ENCODE results near the gene DTWD2. TPM values are rescaled to one million over a fixed set of nuclear protein-coding genes. Genes with fewer than 3 reads are reported as not detected.
A peak's percentile ranks its signal among the peaks of the same experiment; 100 is the strongest.

Gene DTWD2
- total RNA-seq, 4 donors from 2014 or later = 7.9 to 14.2 (median 12.6) TPM

DNA sequence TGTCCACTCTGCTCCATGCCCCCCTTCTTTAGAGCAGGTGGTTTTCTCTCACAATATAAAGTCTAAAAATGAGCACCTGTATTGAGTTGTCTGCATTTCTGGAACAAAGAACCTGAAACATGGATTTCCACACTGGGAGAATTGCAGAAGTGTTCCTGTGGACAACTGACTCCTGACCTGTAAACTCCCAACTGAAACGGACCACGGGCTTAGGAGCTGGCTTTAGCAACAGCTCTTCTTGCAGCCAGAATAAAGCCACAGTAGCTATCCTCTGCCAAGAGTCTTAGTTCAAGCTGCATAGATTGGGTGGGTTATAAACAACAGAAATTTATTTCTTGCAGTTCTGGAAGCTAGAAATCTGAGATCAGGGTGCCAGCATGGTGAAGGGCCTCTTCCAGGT is 194.7 kb downstream of the DTWD2 start:
- no peaks in the 10 kb centered on the region for H3K9me3 ChIP-seq
- peaks cover 5 to 25% (median 6%) of the 10 kb centered on the region in 3 donors for H3K4me1 ChIP-seq
- no peak overlapping the region for H3K4me3 ChIP-seq
- 0 to 54% methylated on average over 1 to 2 of the region's 2 CpGs for WGBS, 2 donors (ENCODE audit: low coverage in 1 of 2)
- peak overlapping the region in 1 of 4 donors; percentile 7 for H3K27ac ChIP-seq
- TF ChIP-seq POLR2A (IDR thresholded peaks at IDR 0.05) (no peak), POLR2AphosphoS5 (IDR thresholded peaks at IDR 0.05) (no peak), EP300 (IDR thresholded peaks at IDR 0.05) (no peak)
- TF ChIP-seq, protein P1, sequence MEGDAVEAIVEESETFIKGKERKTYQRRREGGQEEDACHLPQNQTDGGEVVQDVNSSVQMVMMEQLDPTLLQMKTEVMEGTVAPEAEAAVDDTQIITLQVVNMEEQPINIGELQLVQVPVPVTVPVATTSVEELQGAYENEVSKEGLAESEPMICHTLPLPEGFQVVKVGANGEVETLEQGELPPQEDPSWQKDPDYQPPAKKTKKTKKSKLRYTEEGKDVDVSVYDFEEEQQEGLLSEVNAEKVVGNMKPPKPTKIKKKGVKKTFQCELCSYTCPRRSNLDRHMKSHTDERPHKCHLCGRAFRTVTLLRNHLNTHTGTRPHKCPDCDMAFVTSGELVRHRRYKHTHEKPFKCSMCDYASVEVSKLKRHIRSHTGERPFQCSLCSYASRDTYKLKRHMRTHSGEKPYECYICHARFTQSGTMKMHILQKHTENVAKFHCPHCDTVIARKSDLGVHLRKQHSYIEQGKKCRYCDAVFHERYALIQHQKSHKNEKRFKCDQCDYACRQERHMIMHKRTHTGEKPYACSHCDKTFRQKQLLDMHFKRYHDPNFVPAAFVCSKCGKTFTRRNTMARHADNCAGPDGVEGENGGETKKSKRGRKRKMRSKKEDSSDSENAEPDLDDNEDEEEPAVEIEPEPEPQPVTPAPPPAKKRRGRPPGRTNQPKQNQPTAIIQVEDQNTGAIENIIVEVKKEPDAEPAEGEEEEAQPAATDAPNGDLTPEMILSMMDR (IDR thresholded peaks at IDR 0.05) = no peak
- no peak for ATAC-seq
- H3K27me3 ChIP-seq = no peaks in the 10 kb centered on the region
- no peaks in the 10 kb centered on the region for H3K36me3 ChIP-seq

DNA sequence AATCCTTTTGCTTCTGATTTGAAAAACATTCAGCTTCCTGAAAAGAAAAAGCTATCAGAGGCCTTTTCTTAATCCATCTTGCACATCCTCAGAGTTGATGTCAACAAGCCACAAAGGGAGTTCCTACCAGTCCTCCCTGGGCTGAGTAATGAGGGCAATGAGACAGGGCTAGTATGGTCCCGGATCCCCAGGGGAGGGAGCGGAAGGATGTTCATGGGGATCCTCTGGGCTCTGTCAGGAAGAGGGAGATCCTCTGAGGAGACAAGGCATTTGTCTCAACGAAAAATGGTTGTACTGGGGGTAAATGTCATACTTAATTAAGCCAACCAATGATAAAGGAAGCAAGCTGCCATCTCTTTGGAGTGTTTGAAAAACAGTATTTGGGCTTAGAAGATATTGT is 195.3 kb downstream of the DTWD2 start:
- no peak for ATAC-seq
- 95 to 100% methylated on average over 1 to 3 of the region's 3 CpGs for WGBS, 2 donors (ENCODE audit: low coverage in 1 of 2)
- H3K27me3 ChIP-seq = no peaks in the 10 kb centered on the region

DNA sequence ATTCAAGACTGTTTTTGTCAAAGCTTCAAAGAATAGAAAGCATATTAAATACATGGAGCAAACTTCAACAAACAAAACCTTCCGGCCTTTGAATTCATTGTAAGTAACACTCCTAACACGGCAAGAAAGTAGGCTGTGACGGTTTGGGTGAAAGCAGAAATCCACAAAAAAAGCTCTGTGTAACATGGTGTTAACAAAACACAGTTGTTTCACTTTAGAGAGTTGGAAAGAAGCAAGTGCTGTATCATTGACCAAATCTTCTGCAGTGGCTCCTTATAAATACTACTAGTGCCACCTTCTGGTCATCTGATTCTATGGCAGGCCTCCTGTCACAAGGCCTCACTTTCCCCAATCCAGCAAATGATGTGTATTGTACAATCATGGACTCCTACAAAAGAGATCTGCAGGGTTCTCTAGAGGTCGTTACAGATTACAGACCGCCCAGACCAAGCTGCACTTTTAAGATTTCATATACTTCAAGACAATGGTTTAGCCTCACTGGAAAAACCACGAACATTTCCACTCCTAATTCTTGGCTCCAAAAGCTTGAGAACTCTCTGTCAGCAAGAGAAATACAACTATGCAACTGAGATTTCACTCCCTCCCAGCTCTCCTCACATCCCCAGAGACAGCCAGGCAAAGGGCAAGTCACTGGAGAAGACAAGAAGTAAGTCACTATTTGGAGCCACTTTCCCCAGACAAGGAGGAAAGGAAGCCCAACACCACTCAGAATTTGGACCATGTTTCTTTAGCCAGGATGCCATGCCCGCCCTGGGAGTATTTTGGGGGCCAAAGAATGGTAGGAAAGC is 196.2 kb downstream of the DTWD2 start:
- 19 to 27% methylated on average over 4 to 7 of the region's 7 CpGs for WGBS, 2 donors (ENCODE audit: low coverage in 1 of 2)
- H3K4me1 ChIP-seq = peaks cover 5 to 25% (median 6%) of the 10 kb centered on the region in 3 donors
- no peaks in the 10 kb centered on the region for H3K36me3 ChIP-seq
- no peak for TF ChIP-seq POLR2A (IDR thresholded peaks at IDR 0.05)
- TF ChIP-seq, protein P1 (IDR thresholded peaks at IDR 0.05) = peak; percentile 72 to 89 (median 82)
- H3K4me3 ChIP-seq = peak overlapping the region; percentile 15 to 22
- peak; percentile 86 for ATAC-seq
- peak overlapping the region; percentile 18 to 78 (median 62) for H3K27ac ChIP-seq
- no peaks in the 10 kb centered on the region for H3K27me3 ChIP-seq
- H3K9me3 ChIP-seq = no peaks in the 10 kb centered on the region

More for the DNA sequence above, 195.3 kb downstream of the DTWD2 start:
- Histone ChIP-seq H3K9me3 (no peaks in the 10 kb centered on the region), H3K4me3 (no peak overlapping the region), H3K4me1 (peaks cover 5 to 25% (median 6%) of the 10 kb centered on the region in 3 donors), H3K36me3 (no peaks in the 10 kb centered on the region), H3K27ac (peak overlapping the region in 1 of 4 donors; percentile 7)
- no peak for TF ChIP-seq POLR2A (IDR thresholded peaks at IDR 0.05)
- TF ChIP-seq POLR2AphosphoS5 (IDR thresholded peaks at IDR 0.05) = no peak
- TF ChIP-seq EP300 (IDR thresholded peaks at IDR 0.05) = no peak
- TF ChIP-seq, protein P1 (IDR thresholded peaks at IDR 0.05) = no peak

DNA sequence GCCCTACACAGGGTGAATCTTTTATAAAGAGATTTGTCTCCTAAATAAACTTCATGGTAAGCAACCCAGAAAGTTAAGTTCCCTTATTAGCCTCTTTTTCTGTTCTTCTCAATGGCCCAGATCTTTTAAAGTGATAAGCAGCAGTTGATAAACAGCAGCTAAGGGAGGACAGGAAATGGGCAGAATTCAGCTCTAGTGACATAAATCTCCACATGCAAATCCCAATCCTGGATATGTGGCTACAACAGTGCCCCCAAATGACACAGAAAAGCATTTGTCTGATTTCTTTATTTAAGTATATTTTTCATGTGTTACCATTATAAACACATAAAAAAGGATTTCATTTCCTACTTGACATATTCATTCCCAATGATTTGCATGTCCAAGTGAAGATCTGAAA is 199.0 kb downstream of the DTWD2 start:
- Histone ChIP-seq H3K4me1 (peaks cover 5 to 25% (median 6%) of the 10 kb centered on the region in 3 donors), H3K9me3 (no peaks in the 10 kb centered on the region), H3K27me3 (no peaks in the 10 kb centered on the region), H3K4me3 (no peak overlapping the region), H3K36me3 (no peaks in the 10 kb centered on the region), H3K27ac (no peak overlapping the region)
- ATAC-seq = no peak
- TF ChIP-seq, protein P1 (IDR thresholded peaks at IDR 0.05) = no peak

DNA sequence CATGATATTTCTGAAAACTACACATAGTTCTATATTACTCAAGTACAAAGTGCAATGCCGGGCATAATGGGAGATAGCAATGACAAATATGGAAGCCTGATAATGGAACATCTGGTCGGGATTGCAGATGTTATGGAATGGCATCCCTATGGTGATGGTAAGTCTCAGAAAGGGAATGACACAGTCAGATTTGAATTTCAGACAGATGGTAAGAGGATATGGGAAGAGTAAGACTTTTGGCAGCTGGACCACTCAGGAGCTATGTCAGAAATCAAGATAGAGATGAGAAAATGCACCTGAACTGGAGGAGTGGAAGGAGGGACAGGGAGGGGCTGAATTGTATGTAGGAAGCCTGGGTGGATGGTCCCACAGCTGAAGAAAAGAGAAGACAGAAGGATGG is 200.0 kb downstream of the DTWD2 start:
- ATAC-seq = no peak
- no peaks in the 10 kb centered on the region for H3K36me3 ChIP-seq
- TF ChIP-seq, protein P1 (IDR thresholded peaks at IDR 0.05) = no peak
- TF ChIP-seq POLR2A (IDR thresholded peaks at IDR 0.05) = no peak
- TF ChIP-seq POLR2AphosphoS5 (IDR thresholded peaks at IDR 0.05) = no peak
- no peak for TF ChIP-seq EP300 (IDR thresholded peaks at IDR 0.05)
- no peak overlapping the region for H3K27ac ChIP-seq
- peaks cover 5 to 25% (median 6%) of the 10 kb centered on the region in 3 donors for H3K4me1 ChIP-seq
- no peak overlapping the region for H3K4me3 ChIP-seq
- H3K9me3 ChIP-seq = no peaks in the 10 kb centered on the region
- WGBS, 2 donors (ENCODE audit: low coverage in 1 of 2) = 90 to 100% methylated on average over 2 of the region's 2 CpGs
- H3K27me3 ChIP-seq = no peaks in the 10 kb centered on the region

Data from gastroesophageal sphincter (tissue), 4 donors.